Keratinocyte (primary cell): ENCODE measurements around the gene UBE2E3. TPM values are rescaled to one million over a fixed set of nuclear protein-coding genes. Genes with fewer than 3 reads are reported as not detected.
A peak's percentile ranks its signal among the peaks of the same experiment; 100 is the strongest.

Experiments
- DNase-seq: peaks from one replicate; pipeline ENCODE4 v3.0.0-alpha.2; 2011; ENCODE audit warnings: low read depth, missing footprints, low spot score
- FAIRE-seq: peaks from 2 replicates; lab custom pipeline; 2011; peaks lifted over from hg19 to GRCh38; lab: Jason Lieb, UNC
- H2AFZ ChIP-seq: 2 replicates; pipeline ENCODE4 v1.6.0; 2012; ENCODE audit warnings: low read length, control low read depth, inconsistent platforms; ENCODE audit not compliant: control insufficient read depth
- H3K27ac ChIP-seq: 2 replicates; pipeline ENCODE4 v1.5.1; 2011; ENCODE audit warnings: low read length; ENCODE audit not compliant: control insufficient read depth, insufficient read depth
- H3K27me3 ChIP-seq: 3 replicates; pipeline ENCODE4 v1.6.0; 2011; ENCODE audit warnings: low read length; ENCODE audit not compliant: control insufficient read depth, insufficient read depth; ENCODE audit errors: extremely low read depth
- H3K36me3 ChIP-seq, 2 experiments: 2 replicates in 1 of 2; 3 replicates in 1 of 2; pipeline ENCODE4 v1.5.1; 2011; ENCODE audit warnings: low read length in 2 of 2, mild to moderate bottlenecking in 1 of 2; ENCODE audit not compliant: control insufficient read depth in 2 of 2, insufficient read depth in 2 of 2; ENCODE audit errors: extremely low read depth in 1 of 2
- H3K4me1 ChIP-seq: 3 replicates; pipeline ENCODE4 v1.5.1; 2011; ENCODE audit warnings: low read length; ENCODE audit not compliant: control insufficient read depth, insufficient read depth; ENCODE audit errors: extremely low read depth
- H3K4me2 ChIP-seq: 3 replicates; pipeline ENCODE4 v1.6.0; 2011; ENCODE audit warnings: low read depth, low read length; ENCODE audit not compliant: control insufficient read depth, insufficient read depth; ENCODE audit errors: extremely low read depth
- H3K4me3 ChIP-seq, 3 experiments: fragments of 200-600 bp in 1 of 3; sonication (generic) in 1 of 3; 2 replicates in 2 of 3; 3 replicates in 1 of 3; pipeline ENCODE4 v1.5.1; 2011 to 2016; ENCODE audit warnings: low read length in 3 of 3, mild to moderate bottlenecking in 3 of 3, control low read depth in 2 of 3, inconsistent platforms in 1 of 3, low read depth in 1 of 3, mixed read lengths in 1 of 3, mixed run types in 1 of 3, moderate library complexity in 1 of 3; ENCODE audit not compliant: control insufficient read depth in 2 of 3, insufficient read depth in 2 of 3; ENCODE audit errors: extremely low read depth in 1 of 3
- H3K79me2 ChIP-seq: 2 replicates; pipeline ENCODE4 v1.6.0; 2012; ENCODE audit warnings: low read length; ENCODE audit not compliant: control insufficient read depth, insufficient read depth
- H3K9ac ChIP-seq: 3 replicates; pipeline ENCODE4 v1.6.0; 2011; ENCODE audit warnings: low read length; ENCODE audit not compliant: control insufficient read depth, insufficient read depth; ENCODE audit errors: extremely low read depth
- H3K9me1 ChIP-seq: 3 replicates; pipeline ENCODE4 v1.6.0; 2011; ENCODE audit warnings: low read length; ENCODE audit not compliant: control insufficient read depth, insufficient read depth; ENCODE audit errors: extremely low read depth
- H3K9me3 ChIP-seq: 2 replicates; pipeline ENCODE4 v1.5.1; 2012; ENCODE audit warnings: low read depth, low read length; ENCODE audit not compliant: control insufficient read depth
- H4K20me1 ChIP-seq: 3 replicates; pipeline ENCODE4 v1.6.0; 2011; ENCODE audit warnings: low read length; ENCODE audit not compliant: control insufficient read depth, insufficient read depth; ENCODE audit errors: extremely low read depth
- CTCF ChIP-seq, 3 experiments: IDR thresholded peaks in 1 of 3; conservative IDR thresholded peaks in 1 of 3; optimal IDR thresholded peaks in 1 of 3; 2 replicates in 2 of 3; 3 replicates in 1 of 3; pipeline versions ENCODE3 to v1.5.1; 2011; ENCODE audit warnings: low read length in 3 of 3, mild to moderate bottlenecking in 3 of 3, moderate library complexity in 2 of 3, control low read depth in 1 of 3, inconsistent platforms in 1 of 3; ENCODE audit not compliant: insufficient read depth in 2 of 3; ENCODE audit errors: extremely low read depth in 1 of 3
- EZH2 ChIP-seq: IDR thresholded peaks from one replicate; pipeline ENCODE4 v1.6.1; 2012; ENCODE audit warnings: inconsistent platforms, mild to moderate bottlenecking, low read length, moderate library complexity
- dilution Hi-C: fragments of 300-500 bp; cut with MboI; formaldehyde crosslinking; loops from one replicate; pipeline ENCODE4 v1.7.0; 2020; ENCODE audit warnings: low sequenced_read_pairs; ENCODE audit not compliant: extremely low pct_ligation_motif_present
- polyA plus RNA-seq, 5 experiments: library from polyadenylated mRNA; depleted of rRNA in 3 of 5; stranded (reverse) in 3 of 5; stranded (forward) in 1 of 5; unstranded in 1 of 5; fragments of >200 nt; gene quantifications; 1 replicate in 1 of 5; 2 replicates in 3 of 5; 3 replicates in 1 of 5; pipeline versions ENCODE4 v1.2.1 to v1.2.3, GENCODE V29; 2011 to 2012; ENCODE audit warnings: missing spikeins in 2 of 5, low read depth in 1 of 5, low replicate concordance in 1 of 5

The UBE2E3 gene
- polyA plus RNA-seq, 1 donor (not counting 4 experiments of a cell fraction or from before 2014, with no cell fraction given): 91.1 TPM

- TF ChIP-seq EZH2: no peak
- peak; percentile 31 to 61 (median 47) for TF ChIP-seq CTCF (optimal IDR thresholded peaks at IDR 0.05 in 1 of 3, IDR thresholded peaks at IDR 0.05 in 1 of 3, conservative IDR thresholded peaks at IDR 0.05 in 1 of 3; ENCODE audit: extremely low read depth in 1 of 3, insufficient read depth in 2 of 3, low read length in 3 of 3)
These were observed 96.8 kb downstream of the UBE2E3 start for GRCh38 chr2:181077128-181077709.

GRCh38 chr2:181083140-181083539, 102.7 kb downstream of the UBE2E3 start:
- H3K9me3 ChIP-seq: no peaks in the 10 kb centered on the region

More at GRCh38 chr2:181077128-181077709, 96.8 kb downstream of the UBE2E3 start:
- Histone ChIP-seq H3K36me3 (no peaks in the 10 kb centered on the region), H3K79me2 (peaks cover 3% of the 10 kb centered on the region), H3K4me1 (peaks cover 27% of the 10 kb centered on the region), H2AFZ (no peak overlapping the region), H3K4me3 (no peak overlapping the region), H3K9me3 (no peaks in the 10 kb centered on the region), H4K20me1 (no peaks in the 10 kb centered on the region), H3K27ac (no peak overlapping the region), H3K4me2 (no peak overlapping the region), H3K9ac (no peak overlapping the region), H3K9me1 (no peaks in the 10 kb centered on the region), H3K27me3 (no peaks in the 10 kb centered on the region)
- DNase-seq (no peak), FAIRE-seq (peak; percentile 87)
- dilution Hi-C loops: no loop called here

More at GRCh38 chr2:181083140-181083539, 102.7 kb downstream of the UBE2E3 start:
- H4K20me1 ChIP-seq: no peaks in the 10 kb centered on the region
- no peak for DNase-seq
- H3K9ac ChIP-seq: no peak overlapping the region
- dilution Hi-C loops: no loop called here
- no peak overlapping the region for H3K4me3 ChIP-seq
- H3K4me2 ChIP-seq: no peak overlapping the region
- H3K36me3 ChIP-seq: no peaks in the 10 kb centered on the region
- no peaks in the 10 kb centered on the region for H3K4me1 ChIP-seq
- no peak overlapping the region for H2AFZ ChIP-seq
- no peak overlapping the region for H3K27ac ChIP-seq
- TF ChIP-seq EZH2 (no peak), CTCF (optimal IDR thresholded peaks at IDR 0.05 in 1 of 3, IDR thresholded peaks at IDR 0.05 in 1 of 3, conservative IDR thresholded peaks at IDR 0.05 in 1 of 3; ENCODE audit: extremely low read depth in 1 of 3, insufficient read depth in 2 of 3, low read length in 3 of 3) (no peak)
- no peaks in the 10 kb centered on the region for H3K79me2 ChIP-seq
- no peaks in the 10 kb centered on the region for H3K27me3 ChIP-seq
- FAIRE-seq: no peak
- H3K9me1 ChIP-seq: no peaks in the 10 kb centered on the region
